NCI-H1105 treated with DMSO at 0.1 percent for 48 hours (cell line): ENCODE results near the gene PNRC2.
"Not testable (repeated sequence)": the region's sequence is repeated elsewhere in the genome, so short reads cannot be mapped to it uniquely, and the experiment has no call there.

Experiments used
- DNase-seq: peaks from one replicate; lab custom pipeline; 2025; lab: John Stamatoyannopoulos, UW

Gene PNRC2

DNA sequence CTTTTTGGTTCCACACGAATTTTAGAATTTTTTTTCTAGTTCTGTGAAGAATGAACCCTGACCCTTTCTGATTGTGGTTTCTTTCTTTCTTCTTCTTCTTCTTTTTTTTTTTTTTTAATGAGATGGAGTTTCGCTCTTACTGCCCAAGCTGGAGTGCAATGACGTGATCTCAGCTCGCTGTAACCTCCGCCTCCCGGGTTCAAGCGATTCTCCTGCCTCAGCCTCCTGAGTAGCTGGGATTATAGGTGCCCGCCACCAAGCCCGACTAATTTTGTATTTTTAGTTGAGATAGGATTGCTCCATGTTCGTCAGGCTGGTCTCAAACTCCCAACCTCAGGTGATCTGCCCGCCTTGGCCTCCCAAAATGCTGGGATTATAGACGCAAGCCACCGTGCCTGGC, 32.4 kb downstream of the PNRC2 start:
- DNase-seq: not testable (repeated sequence)

DNA sequence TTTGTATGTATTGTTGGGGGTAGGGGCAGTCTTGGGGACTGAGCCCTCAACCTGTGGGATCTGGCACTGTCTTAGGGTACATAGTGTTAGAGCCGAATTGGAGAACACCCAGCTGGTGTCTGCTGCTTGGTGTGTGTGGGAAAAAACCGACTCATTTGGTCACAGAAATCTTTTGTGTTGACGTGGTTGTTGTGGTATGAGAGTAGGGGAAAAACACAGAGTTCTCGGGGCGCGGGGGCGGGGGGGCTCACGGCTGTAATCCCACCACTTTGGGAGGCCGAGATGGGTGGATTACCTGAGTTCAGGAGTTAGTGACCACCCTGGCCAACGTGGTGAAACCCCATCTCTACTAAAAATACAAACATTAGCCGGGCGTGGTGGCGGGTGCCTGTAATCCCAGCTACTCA, 35.8 kb downstream of the PNRC2 start:
- DNase-seq: no peak

DNA sequence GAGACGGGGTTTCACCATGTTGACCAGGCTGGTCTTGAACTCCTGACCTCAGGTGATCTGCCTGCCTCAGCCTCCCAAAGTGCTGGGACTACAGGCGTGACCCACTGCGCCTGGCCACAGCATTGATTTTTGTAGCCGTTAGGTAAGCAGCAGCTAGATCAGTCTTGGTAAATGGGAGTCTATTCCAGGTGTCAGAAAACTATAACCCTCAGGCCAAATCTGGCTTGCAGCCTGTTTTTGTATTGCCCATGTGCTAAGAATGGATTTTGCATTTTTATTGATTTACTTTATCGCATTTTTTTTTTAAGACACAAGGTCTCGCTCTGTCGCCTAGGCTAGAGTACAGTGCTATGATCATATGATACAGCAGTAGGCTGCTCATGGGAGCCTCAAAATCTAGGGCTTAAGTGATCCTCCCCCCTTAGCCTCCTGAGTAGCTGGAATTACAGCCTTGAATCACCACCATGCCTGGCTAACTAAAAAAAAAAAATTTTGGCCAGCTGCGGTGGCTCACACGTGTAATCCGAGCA, 37.1 kb downstream of the PNRC2 start:
- no peak for DNase-seq

GRCh38 chr1:23997812-23998211, 38.2 kb downstream of the PNRC2 start:
- no peak for DNase-seq

DNA sequence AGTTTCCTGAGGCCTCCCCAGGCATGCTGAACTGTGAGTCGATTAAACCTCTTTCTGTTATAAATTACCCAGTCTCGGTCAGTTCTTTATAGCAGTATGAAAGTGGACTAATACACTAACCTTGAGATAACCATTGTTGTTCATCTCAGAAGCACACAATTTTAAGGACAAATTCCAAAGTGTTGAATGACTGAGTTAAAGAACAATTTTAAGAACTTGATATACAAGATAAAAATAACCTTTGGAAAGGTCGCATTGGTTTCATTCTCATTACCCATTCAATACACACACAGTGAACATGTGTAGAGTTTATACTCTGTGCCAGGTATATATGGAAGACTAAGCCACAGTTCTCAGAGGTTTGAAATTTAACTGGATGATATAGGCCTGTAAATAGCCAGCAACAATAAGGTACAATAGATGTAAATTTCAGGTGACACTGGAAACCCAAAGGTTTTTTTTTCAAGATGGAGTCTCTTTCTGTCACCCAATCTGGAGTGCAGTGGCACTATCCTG, 39.6 kb downstream of the PNRC2 start:
- DNase-seq: no peak

GRCh38 chr1:24002695-24003094, 43.1 kb downstream of the PNRC2 start:
- DNase-seq: no peak

DNA sequence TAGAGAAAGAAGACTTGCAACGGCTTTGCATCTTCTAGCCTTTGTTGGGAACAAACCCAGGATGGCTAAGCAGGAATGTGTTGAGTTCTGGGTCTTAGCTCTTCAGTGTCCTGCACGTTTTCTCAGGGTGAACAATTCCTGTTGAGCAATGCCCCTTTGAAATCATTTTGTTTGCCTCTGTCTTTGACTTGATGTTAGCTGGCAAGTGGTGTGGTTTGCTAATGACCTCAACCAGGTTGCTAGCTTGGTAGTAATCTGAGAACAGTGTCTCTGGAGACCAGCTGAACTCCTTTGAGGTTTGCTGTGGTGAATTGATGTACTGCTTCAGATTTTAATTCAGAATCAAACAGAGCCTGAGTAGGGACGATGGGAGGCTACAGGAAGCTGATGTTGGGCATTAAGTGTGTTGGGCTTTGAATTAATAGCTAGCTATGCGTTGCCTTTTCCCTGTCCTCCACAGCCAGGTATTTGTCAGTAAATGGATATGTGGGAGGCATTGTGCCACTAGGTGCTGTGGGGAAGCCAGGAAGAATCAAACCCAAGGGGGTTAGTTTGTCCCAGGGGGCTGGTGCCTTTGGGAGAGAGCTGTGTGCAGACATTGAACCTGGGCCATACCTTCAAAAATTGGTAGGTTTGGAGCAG, 43.8 kb downstream of the PNRC2 start:
- DNase-seq: no peak

GRCh38 chr1:24004132-24004531, 44.5 kb downstream of the PNRC2 start:
- DNase-seq: no peak

GRCh38 chr1:24005163-24005562, 45.5 kb downstream of the PNRC2 start:
- DNase-seq: no peak

DNA sequence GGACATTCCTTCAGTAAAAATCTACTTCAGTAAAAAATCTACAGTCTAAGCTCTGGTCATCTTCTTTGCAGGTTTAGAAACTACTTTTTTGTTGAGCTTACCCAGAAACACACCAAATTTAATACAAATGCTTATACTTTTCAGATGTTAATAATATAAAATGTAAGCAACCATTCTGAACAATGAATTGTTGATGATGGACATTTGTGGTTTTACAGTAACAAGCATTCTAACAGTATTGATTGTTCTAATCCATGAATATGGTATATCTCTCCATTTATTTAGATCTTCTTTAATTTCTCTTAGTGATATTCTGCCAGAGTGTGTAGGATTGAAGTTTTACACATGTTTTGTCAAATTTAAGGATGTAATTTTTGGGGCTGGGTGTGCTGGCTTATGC, 47.5 kb downstream of the PNRC2 start:
- DNase-seq: no peak

GRCh38 chr1:24008574-24009184, 49.1 kb downstream of the PNRC2 start:
- DNase-seq: not testable (repeated sequence)

- no peak for DNase-seq
Observed at GRCh38 chr1:24009406-24009805, 49.8 kb downstream of the PNRC2 start.

GRCh38 chr1:24010650-24011049, 51.0 kb downstream of the PNRC2 start:
- no peak for DNase-seq

DNA sequence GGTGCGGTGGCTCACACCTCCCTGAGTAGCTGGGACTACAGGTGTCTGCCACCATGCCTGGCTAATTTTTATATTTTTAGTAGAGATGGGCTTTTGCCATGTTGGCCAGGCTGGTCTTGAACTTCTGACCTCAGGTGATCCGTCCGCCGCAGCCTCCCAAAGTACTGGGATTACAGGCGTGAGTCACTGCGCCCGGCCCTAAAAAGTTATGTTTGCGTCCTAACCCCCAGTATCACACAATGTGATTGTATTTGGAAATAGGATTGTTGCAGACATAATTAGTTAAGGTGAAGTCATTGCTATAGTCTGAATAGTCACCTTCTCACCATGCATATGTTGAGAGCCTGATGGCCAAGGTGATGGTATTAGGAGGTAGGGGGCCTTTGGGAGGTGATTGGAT, 53.2 kb downstream of the PNRC2 start:
- not testable (repeated sequence) for DNase-seq
